CD1c-positive myeloid dendritic cell (primary cell): Measurements from ENCODE around the gene CD52.
"Not testable (repeated sequence)": the region's sequence is repeated elsewhere in the genome, so short reads cannot be mapped to it uniquely, and the experiment has no call there.

Experiments
- DNase-seq: peaks from one replicate; pipeline ENCODE4 v3.0.0-alpha.2; 2016; ENCODE audit errors: extremely low spot score

The CD52 gene

DNA sequence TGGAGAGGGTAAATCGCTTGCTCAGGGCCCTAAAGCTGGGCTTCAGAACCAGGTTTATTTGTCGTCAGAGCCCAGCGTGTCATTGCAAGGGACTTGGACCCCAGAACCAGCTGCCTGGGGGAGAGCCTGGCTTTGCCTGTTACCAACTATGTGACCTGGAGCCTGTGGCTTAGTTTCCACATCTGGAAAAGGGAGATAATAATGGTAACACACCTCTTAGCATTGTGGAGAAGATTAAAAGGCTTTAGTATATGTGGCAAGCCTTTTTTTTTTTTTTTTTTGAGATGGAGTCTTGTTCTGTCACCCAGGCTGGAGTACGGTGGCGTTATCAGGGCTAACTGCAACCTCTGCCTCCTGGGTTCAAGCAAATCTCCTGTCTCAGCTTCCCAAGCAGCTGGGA is 12.5 kb downstream of the CD52 start:
- no peak for DNase-seq

DNA sequence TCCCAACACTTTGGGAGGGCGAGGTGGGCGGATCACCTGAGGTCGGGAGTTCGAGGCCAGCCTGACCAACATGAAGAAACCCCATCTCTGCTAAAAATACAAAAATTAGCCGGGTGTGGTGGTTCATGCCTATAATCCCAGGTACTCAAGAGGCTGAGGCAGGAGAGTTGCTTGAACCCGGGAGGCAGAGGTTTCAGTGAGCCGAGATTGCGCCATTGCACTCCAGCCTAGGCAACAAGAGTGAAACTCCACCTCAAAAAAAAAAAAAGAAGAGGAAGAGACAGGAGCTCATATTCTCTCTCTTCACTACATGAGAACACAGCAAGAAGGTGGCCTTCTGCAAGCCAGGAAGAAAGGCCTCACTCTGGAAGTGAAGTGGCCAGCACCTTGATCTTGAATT is 15.6 kb downstream of the CD52 start:
- not testable (repeated sequence) for DNase-seq

- DNase-seq = no peak
Observed at GRCh38 chr1:26335774-26336476, 18.2 kb downstream of the CD52 start.

- peak; percentile 65 for DNase-seq
Observed at GRCh38 chr1:26336477-26337205, 18.9 kb downstream of the CD52 start.

DNA sequence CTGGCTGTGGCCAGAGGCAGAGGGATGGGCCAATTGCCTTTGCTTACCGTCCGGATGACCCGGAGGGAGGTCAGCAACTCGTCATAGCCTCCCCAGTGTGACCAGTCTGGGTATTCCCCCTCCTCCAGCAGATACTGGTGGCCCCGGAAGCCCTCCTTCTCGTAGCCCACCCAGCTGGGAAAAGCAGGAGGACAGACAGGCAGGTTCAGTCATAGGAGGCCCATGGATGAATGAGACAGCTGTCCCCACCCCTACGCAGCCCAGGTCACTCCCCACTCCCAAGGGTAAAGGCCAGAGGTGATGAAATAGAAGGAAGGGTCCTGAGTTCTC is 19.4 kb downstream of the CD52 start:
- DNase-seq = no peak

DNA sequence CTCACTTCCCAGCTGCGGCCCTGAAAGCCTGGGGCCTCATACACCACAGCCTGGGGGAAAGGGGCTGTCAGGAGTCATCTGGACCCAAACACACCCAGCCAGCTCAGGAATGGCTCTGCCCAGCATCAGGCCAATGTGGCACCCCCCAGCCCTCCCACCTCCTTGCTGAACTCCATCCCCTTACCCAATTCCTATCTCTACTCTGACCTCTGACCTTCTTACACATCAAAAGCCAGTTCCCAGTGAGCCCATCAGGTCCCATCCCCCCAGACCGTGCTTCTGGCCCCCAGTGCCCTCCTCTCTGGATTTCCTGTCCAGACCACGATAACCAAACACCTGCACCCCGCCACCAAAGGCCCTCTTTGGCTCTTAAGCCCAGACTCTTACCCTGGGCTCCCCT is 19.9 kb downstream of the CD52 start:
- DNase-seq = no peak

DNA sequence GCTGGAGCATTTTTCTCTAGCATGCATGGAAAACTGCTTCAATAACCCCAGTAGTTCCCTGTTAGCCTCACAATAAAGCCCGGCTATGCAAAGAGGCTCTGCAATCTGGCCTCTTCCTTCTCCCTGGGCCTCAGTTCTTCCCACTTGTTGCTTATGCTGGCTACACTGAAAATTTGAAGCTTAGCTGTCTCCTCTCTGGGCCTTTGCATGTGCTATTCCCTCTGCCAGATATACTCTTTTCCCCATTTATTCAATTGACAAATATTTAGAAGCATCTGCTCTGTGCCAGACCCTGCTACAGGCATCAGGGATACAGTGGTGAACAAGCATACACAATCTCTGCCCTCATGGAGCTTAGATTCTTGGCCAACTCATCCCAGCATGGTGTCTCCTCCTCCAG is 20.9 kb downstream of the CD52 start:
- DNase-seq = no peak

GRCh38 chr1:26340047-26340481 is 22.3 kb downstream of the CD52 start:
- no peak for DNase-seq

DNA sequence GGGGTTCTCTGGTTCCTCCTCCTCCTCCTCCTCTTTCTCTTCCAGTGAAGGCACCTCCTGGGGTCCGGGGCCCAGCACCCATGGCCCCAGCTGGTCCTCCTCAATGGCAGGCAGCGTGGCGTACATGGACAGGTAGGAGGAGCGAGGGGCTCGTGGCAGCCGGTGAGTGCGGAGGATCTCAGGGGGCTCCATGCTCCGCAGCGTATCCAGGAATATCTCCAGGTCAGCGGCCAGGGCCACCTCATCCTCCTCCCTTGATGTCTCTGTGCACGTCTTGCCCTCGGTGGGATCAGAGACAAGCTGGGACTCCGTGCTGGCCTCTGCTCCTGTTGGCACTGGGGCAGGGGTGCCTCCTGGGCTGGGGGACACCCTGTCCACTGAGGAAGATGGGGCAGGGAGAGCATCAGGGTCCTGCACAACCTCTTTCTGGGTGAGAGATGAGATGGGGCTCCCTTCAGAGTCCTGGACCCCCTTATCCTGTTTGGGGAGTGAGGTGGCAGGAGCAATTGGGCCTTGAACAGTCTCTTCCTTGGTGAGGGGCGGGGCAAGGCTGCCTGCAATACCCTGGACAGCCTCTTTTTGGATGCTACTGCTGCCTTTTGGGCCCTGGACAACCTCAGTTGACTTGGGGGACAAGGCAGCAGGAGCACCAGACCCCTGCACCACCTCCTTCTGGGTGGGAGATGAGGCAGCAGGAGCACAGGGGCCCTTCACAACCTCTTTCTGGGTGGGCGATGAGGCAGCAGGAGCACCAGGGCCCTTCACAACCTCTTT is 26.6 kb downstream of the CD52 start:
- DNase-seq = no peak

GRCh38 chr1:26345718-26346117 is 28.0 kb downstream of the CD52 start:
- no peak for DNase-seq

- DNase-seq = no peak
Observed at GRCh38 chr1:26346274-26347033, 28.7 kb downstream of the CD52 start.

- DNase-seq = no peak
Observed at GRCh38 chr1:26349188-26349876, 31.6 kb downstream of the CD52 start.

DNA sequence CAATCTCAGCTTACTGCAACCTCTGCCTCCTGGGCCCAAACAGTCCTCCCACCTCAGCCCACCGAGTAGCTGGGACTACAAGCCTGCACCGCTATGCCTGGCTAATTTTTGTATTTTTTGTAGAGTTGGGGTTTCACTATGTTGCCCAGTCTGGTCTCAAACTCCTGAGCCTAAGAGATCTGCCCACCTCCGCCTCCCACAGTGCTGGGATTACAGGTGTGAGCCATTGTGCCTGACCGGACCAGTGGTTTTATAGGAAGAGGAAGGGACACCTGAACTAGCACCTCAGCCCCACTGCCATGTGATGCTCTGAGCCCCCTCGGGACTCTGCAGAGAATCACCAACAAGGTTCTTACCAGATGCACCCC is 32.1 kb downstream of the CD52 start:
- DNase-seq = no peak

- DNase-seq = no peak
Observed at GRCh38 chr1:26350343-26350700, 32.6 kb downstream of the CD52 start.

DNA sequence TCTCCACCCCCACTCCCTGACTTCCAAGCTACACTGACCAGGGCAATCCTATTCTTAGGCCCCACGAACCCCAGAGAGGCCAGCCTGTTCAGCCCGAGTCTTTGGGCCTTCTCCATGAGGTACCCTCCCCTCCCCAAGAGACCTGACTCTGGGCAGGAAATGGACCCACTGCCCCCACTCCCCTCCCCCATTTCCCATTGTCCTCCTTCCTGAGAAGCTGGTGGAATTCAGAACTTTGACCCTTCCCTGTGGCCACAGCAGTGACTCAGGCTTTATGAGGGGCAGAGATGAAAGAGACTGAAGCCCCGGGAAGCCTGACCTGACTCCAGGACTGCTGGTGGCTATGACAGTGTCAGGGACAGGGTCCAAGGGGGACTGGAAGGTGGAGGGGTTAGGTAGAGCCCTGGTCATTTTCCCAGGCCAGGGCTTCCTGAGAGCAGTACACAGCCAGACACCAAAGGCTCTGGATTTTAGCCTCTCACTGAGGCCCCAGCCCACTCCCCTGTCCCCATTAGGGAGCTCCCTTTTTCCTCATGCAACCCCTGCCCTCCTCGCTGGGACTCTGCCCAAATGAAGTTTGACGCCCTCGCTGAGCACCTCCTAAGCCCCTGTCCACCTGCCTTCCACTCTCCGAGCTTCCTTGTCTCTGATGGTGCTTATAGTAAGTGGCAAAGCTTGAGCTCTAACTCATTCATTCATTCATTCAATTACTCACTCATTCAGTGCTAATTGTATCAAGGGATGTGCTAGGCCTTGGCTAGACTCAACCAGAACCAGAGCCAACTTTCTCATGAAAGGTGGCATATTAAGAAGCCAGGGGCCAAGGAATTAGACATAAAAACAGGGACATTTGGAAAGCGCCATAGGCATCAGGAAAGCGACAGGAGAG is 33.2 kb downstream of the CD52 start:
- DNase-seq = no peak

GRCh38 chr1:26351590-26352337 is 34.0 kb downstream of the CD52 start:
- DNase-seq = no peak

DNA sequence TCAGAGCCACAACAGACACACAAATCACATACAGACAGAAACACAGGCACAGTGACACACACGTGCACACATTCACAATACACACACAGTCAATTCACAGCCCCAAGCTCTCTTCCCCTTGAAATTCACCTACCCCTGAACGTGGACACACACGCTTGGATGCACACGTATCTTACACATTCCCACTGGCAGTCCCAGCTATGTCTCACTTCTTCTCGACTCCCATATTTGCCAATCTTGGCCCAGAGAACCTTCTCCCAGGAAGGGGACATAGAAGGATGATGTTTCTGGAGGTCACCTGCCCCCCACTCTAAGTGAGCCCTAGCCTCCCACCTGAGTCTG is 34.6 kb downstream of the CD52 start:
- DNase-seq = no peak

DNA sequence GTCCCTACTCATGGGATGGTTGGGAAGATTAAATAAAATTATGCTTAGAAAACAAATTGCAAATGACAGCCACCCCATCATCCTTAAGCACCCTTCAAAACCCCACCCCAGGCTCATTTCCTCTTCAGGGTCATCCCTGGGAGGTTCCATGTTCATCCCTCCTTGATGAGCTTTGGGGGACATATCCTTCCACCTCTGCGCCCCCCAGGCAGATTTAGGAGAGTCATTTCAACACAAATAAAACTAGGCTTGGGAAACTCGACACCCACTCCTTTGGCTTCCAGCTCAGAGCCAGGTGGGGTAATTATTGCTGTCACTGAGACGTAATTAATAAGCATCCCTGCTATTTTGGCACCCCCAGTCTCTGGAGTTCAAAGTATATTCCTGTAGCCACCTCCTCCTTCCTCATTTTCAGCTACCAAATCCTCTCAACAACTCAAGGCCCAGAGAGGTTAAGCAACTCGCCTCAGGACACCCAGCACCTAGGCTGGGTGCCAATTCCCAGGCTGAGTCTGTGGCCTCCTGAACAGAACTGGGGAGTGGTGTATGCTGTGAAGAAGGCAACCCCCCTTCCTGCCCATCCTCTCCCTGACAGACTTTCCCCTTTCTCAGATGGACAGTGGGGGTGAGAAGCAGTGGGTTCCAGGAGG is 35.6 kb downstream of the CD52 start:
- no peak for DNase-seq

- no peak for DNase-seq
Observed at GRCh38 chr1:26353976-26354820, 36.4 kb downstream of the CD52 start, which contains the start of gene CRYBG2. TSS of gene CRYBG2 (minus strand) at chr1:26354130. CDS start at chr1:26346657, 7,473 bp downstream.
